ENCODE results near the gene GATA2.

Gene GATA2

DNA sequence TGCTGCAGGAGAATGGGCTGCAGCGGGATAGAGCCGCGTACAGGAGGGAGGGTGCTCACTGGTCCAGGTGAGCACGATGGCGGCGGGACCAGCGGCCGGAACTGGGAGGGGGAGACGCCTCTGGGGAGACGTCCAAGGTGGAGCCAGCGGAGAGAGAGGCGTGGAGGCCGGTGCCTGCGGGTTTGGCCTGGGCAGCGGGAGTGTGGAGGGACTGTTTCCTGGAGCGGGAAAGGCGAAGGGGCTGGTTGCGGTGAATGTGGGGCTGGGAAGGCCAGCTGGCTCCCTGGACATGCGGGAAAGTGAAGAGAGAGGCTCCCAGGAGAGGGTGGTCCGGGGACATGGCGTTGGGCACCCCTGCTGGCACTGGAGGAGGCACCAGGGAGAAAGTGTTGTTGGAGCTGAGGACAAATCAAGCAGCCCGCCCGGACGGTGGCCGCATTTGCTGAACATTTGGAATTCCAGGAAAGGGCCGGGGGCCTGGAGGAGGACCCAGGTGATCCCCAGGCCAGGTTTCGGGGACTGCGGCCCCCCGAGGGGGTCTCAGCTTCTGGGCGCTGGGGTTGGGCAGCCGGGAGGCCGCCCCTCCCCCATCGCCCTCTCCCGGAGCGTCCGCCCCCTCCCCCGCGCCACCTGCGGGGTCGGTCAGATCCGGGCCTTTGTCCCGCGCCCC is 60.6 kb downstream of the GATA2 start:
- DNase-seq, result no peak

DNA sequence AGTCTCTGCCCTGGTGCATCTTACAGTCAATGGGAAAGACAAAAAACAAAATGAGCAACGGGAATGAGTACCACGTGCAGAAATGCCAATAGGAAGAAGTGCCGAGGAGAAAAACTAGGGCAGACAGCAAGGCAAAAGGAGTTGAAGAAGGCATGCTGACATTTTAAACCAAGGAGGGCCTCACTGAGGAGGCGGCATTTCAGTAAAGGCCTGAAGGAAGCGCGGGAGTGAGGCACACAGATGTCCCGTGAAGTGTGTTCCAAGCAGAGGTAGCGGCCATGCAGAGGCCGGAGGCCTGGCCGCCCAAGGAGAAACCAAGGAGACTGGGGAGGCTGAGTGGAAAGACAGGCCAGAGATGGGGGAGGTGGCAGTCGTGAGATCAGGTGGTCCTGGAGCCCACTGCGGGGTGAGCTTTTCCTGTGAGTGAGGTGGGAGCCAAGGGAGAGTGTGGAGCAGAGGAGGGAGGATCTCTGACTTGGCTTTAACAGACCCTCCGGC is 61.1 kb downstream of the GATA2 start:
- no peak for DNase-seq

DNA sequence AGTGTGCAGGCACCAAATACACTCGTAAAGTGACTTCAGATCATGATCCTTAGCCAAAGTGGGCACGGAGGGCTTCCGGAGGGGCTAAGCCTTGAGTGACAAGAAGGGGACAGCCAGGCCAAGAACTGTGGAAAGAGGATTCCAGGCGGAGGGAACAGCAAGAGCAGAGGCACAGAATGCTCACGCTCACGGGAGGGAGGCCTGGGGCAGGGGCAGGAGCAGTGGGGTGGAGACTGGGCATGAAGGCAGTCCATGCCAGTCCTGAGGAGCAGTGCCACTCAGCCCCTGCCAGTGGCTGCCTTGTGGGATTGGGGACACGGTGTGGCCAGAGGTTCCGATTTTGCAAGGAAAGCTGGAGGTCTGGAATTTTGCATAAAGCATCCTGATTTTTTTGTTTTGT is 62.3 kb downstream of the GATA2 start:
- no peak for DNase-seq

DNA sequence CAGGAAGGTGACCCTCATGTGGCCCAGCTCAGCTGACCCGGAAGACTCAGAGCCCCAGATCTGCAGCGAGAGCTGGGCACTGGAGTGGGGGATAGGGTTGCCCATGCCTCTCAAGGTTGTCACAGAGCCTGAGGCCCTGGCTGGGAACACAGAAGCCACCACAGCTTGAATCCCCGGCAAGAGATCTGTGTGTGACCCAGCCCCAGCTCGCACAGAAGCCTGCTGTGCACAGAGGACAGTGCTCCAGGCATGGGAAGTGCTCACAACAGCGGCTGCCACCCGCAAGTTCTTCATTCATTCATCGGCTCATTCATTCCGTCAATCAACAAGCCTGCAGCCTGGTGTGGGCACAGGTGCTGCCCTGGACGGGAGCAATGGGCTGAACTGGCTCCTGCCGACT is 62.7 kb downstream of the GATA2 start:
- no peak for DNase-seq

DNA sequence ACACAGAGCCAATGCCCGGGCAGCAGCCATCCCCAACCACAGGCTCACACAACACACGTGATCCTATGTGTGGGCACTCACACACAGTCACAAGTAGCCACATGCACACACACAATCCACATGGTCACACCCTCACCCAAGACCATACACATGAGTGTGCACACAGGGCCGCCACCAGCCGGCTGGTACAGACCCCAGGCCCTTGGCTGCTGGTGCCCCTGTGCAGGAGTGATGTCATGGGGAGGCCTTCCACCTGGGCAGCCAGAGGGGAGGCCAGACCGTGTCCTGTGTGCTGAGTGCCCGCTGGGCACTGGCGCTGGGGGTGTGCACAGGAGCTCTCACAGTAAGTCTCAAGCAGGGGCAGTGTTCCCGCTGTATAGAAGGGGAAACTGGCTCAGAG is 63.2 kb downstream of the GATA2 start:
- DNase-seq, result no peak

Measured in femur (tissue), 1 donor.